HUES6 (cell line): ENCODE data around the gene CAMKK1.

ENCODE experiments used
- H3K27ac ChIP-seq: 2 replicates; pipeline ENCODE4 v1.7.0; 2013; ENCODE audit warnings: low read depth, mild to moderate bottlenecking, low read length, inconsistent platforms
- H3K27me3 ChIP-seq: 2 replicates; pipeline ENCODE4 v1.6.1; 2013; ENCODE audit warnings: low read length; ENCODE audit not compliant: control insufficient read depth, insufficient read depth
- H3K36me3 ChIP-seq: 2 replicates; pipeline ENCODE4 v1.6.1; 2013; ENCODE audit warnings: low read length; ENCODE audit not compliant: control insufficient read depth, insufficient read depth
- H3K4me1 ChIP-seq: 2 replicates; pipeline ENCODE4 v1.6.1; 2013; ENCODE audit warnings: low read length; ENCODE audit not compliant: control insufficient read depth, insufficient read depth
- H3K4me3 ChIP-seq: 2 replicates; pipeline ENCODE4 v1.5.1; 2013; ENCODE audit warnings: low read depth, low read length
- H3K9ac ChIP-seq: one replicate; pipeline ENCODE4 v1.6.1; 2013; ENCODE audit warnings: mild to moderate bottlenecking, low read length
- H3K9me3 ChIP-seq: 2 replicates; pipeline ENCODE4 v1.6.1; 2013; ENCODE audit warnings: low read depth, low read length; ENCODE audit not compliant: control insufficient read depth, insufficient read depth

The CAMKK1 gene

GRCh38 chr17:3916825-3917224, 24.0 kb upstream of the CAMKK1 start:
- Histone ChIP-seq H3K4me3 (no peak overlapping the region), H3K9ac (no peak overlapping the region), H3K36me3 (no peaks in the 10 kb centered on the region), H3K9me3 (no peaks in the 10 kb centered on the region), H3K27me3 (no peaks in the 10 kb centered on the region), H3K27ac (no peak overlapping the region), H3K4me1 (no peaks in the 10 kb centered on the region)

GRCh38 chr17:3915995-3916696, 23.3 kb upstream of the CAMKK1 start, which contains the start of gene P2RX1:
P2RX1 (minus strand) TSS chr17:3916465; CDS start chr17:3916225, 240 bp downstream.
- H3K9ac ChIP-seq = no peak within 1 kb of the TSS
- no peaks in the 10 kb centered on the region for H3K9me3 ChIP-seq
- H3K27me3 ChIP-seq = no peaks in the 10 kb centered on the region
- H3K4me1 ChIP-seq = no peaks in the 10 kb centered on the region
- no peak within 1 kb of the TSS for H3K27ac ChIP-seq
- no peaks in the 10 kb centered on the region for H3K36me3 ChIP-seq
- H3K4me3 ChIP-seq = no peak within 1 kb of the TSS

DNA sequence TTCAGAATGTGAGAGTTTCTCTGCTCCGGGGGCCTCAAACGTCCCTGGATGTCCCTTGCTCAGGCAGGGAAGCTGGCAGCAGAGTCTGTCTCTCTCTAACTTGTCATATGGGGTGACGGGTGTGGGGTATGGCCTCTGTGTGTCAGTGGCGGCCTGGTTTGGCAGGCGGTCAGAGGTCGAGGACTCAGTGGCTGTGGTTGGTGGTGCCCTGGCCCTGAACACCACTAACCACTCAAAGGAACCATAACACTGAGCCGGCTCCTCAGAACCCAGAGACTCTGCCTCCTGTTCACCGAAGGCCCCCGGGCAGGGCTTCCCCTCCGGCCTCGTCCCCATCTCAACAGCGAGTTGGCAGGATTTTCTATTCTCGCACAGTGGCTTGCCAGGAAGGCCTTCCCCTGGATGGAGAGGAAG, 22.7 kb upstream of the CAMKK1 start:
- Histone ChIP-seq H3K9ac (no peak overlapping the region), H3K27ac (no peak overlapping the region), H3K27me3 (no peaks in the 10 kb centered on the region), H3K4me3 (no peak overlapping the region), H3K4me1 (no peaks in the 10 kb centered on the region), H3K9me3 (no peaks in the 10 kb centered on the region), H3K36me3 (no peaks in the 10 kb centered on the region)

- Histone ChIP-seq H3K9ac (no peak overlapping the region), H3K4me1 (no peaks in the 10 kb centered on the region), H3K4me3 (no peak overlapping the region), H3K9me3 (no peaks in the 10 kb centered on the region), H3K27ac (no peak overlapping the region), H3K27me3 (no peaks in the 10 kb centered on the region), H3K36me3 (no peaks in the 10 kb centered on the region)
These were observed 21.4 kb upstream of the CAMKK1 start for GRCh38 chr17:3914312-3914670.

GRCh38 chr17:3913531-3914311, 20.9 kb upstream of the CAMKK1 start:
- no peaks in the 10 kb centered on the region for H3K4me1 ChIP-seq
- no peak overlapping the region for H3K27ac ChIP-seq
- no peaks in the 10 kb centered on the region for H3K36me3 ChIP-seq
- no peaks in the 10 kb centered on the region for H3K27me3 ChIP-seq
- H3K9ac ChIP-seq = no peak overlapping the region
- no peaks in the 10 kb centered on the region for H3K9me3 ChIP-seq
- H3K4me3 ChIP-seq = no peak overlapping the region

DNA sequence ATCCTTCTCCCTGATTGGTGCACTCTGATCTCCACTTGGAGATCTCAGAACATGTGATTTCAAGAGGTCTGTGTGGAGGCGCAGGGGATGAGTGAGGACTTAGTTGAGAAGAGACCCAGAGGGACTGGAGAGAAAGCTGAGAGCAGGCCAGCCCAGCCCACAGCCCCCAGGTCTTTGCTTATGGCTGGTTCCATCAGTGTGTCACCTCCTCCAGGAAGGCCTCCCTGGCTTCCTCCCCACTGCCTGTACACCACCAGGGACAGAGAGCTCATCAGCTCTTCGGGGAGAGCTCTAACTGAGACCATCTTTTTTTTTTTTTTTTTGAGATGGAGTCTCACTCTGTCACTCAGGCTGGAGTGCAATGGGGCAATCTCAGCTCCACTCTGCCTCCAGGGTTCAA, 20.0 kb upstream of the CAMKK1 start:
- Histone ChIP-seq H3K9ac (no peak overlapping the region), H3K36me3 (no peaks in the 10 kb centered on the region), H3K27ac (no peak overlapping the region), H3K4me3 (no peak overlapping the region), H3K27me3 (no peaks in the 10 kb centered on the region), H3K4me1 (no peaks in the 10 kb centered on the region), H3K9me3 (no peaks in the 10 kb centered on the region)

DNA sequence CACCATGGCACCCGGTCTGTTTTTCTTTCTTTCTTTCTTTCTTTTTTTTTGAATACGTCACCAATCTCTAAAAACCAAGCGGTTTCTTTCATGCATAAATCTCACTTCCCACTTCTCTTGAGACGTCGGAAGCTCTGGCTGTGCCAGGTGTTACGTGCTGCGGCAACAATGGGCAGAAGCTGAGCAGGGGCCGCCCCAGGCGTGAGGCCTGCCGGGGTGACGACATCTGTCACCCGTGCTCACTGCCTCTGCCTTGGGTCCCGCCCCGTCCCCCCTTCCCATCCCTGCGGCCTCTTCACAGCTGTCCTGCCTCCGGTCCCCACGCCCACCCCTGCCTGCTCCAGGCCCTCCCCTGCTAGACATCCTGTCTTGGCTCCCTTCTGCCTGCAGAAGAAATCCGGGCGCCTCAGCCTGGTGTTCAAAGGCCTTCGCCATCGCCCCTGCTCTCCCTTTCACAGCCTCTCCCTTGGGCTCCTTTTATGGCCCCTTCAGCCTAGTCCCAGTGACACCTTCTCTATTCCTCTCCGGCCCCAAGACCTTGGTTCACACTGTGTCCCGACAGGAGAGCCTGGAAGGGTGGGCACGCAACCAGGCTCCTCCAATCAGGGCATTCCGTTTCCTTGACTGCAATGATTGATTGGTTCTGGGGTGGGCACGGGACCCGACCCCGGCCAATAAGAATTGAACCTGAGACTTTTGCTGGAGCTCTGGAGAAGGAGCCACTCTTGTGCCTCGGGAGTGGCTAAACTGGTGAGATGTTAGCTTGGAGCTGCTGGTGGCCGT, 18.6 kb upstream of the CAMKK1 start:
- Histone ChIP-seq H3K36me3 (no peaks in the 10 kb centered on the region), H3K4me3 (no peak overlapping the region), H3K27me3 (no peaks in the 10 kb centered on the region), H3K27ac (no peak overlapping the region), H3K4me1 (no peaks in the 10 kb centered on the region), H3K9ac (no peak overlapping the region), H3K9me3 (no peaks in the 10 kb centered on the region)

DNA sequence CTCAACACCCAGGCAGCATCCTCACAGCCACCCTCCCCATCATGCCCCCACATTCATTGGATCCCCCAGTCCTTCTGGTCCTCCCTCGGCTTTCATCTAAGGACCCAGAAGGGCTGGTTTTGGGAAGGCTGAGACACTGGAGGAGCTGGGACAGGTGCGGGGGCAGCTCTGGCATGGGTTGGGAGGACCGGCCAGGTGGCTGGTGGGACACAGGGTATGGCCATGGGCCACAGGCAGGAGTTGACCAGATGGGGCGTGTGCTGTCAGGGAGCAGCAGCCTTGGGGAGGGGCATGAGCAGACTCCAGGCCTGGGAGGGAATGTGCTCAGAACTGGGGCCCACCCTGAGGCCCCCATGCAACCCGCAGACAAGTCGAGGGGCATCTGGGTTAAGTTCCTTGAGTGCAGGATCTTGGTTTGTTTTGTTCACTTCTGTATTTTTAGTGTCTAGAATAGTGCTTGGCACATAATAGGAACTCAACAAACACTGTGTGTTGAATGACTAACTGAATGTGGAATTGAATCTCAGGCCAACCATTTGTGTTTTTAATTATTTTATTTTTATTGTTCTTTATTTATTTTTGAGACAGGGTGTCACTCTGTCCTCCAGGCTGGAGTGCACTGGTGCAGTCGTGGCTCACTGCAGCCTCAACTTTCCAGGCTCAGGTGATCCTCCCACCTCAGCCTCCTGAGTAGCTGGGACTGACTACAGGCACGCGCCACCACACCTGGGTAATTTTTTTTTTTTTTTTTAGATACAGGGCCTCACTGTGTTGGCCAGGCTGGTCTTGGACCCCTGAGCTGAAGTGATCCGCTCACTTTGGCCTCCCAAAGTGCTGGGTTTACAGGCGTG, 17.8 kb upstream of the CAMKK1 start:
- H3K9me3 ChIP-seq = no peaks in the 10 kb centered on the region
- H3K9ac ChIP-seq = no peak overlapping the region
- H3K36me3 ChIP-seq = no peaks in the 10 kb centered on the region
- no peaks in the 10 kb centered on the region for H3K4me1 ChIP-seq
- no peaks in the 10 kb centered on the region for H3K27me3 ChIP-seq
- H3K4me3 ChIP-seq = no peak overlapping the region
- no peak overlapping the region for H3K27ac ChIP-seq

DNA sequence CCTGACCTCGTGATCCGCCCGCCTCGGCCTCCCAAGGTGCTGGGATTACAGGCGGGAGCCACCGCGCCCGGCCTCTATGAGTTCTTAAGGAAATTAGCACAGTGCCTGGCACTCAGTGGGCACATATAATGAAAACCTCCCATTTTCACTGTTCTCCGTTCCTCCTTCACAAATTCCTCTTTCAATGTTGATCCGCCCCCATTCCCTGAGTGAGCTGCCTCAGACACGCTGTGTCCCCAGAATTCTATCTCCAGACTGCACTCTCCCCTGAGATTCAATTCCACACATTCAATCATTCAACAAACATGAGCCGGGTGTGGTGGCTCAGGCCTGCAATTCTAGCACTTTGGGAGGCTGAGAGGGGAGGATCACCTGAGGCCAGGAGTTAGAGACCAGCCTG, 16.4 kb upstream of the CAMKK1 start:
- H3K9ac ChIP-seq = no peak overlapping the region
- no peaks in the 10 kb centered on the region for H3K27me3 ChIP-seq
- H3K9me3 ChIP-seq = no peaks in the 10 kb centered on the region
- no peak overlapping the region for H3K27ac ChIP-seq
- H3K36me3 ChIP-seq = no peaks in the 10 kb centered on the region
- H3K4me1 ChIP-seq = peaks cover 11% of the 10 kb centered on the region
- no peak overlapping the region for H3K4me3 ChIP-seq

DNA sequence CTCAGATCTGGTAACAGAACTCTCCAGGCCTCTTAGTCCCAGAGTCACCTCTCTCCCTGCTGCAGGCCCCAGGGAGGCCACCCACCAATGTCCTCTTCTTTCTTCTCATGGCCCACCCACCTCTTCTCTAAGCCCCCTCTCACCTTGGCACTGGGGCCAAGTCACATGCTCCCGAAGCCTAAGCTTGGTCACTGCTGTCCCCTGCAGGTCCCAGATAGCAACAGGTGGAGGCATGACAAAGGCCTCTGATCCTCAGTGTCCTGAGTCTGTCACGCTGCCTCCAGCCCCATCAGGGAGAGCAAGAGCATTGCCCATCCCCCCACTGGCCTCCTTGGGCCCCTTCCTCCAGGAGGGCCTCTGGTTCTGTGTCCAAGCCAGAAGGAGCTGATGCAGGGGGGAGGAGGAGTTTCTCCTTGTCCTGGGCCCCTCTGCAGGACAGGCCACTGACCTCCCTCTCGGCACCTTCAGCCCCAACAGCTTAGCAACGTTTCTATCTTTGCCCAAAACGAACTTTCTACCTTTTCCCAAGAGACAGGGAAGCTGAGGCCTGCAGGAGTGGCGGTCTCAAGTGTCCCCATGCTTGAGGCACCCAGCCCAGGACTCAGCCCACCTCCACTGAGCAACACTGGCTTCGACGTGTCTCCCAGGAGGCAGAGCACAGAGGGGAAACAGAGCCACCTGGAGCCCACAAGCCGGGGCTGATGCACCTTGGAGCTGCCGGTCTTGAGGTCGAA, 14.8 kb upstream of the CAMKK1 start:
- peaks cover 23% of the 10 kb centered on the region for H3K4me1 ChIP-seq
- no peaks in the 10 kb centered on the region for H3K27me3 ChIP-seq
- no peak overlapping the region for H3K27ac ChIP-seq

More for the DNA sequence above, 14.8 kb upstream of the CAMKK1 start:
- Histone ChIP-seq H3K9me3 (no peaks in the 10 kb centered on the region), H3K36me3 (no peaks in the 10 kb centered on the region), H3K4me3 (no peak overlapping the region), H3K9ac (no peak overlapping the region)
